Memory B cell (primary cell): ENCODE results near the gene ZNF189.
A peak's percentile ranks its signal among the peaks of the same experiment; 100 is the strongest.

Experiments used
- ATAC-seq: fragments of 150-1000 bp; cut with Tn5 transposase; 2 replicates; pipeline ENCODE4 v1.10.0; 2021; ENCODE audit warnings: low read depth, mild to moderate bottlenecking, moderate library complexity
- DNase-seq, 2 donors: peaks; one replicate each; pipeline ENCODE4 v3.0.0; 2022; ENCODE audit warnings: low spot score in 2 of 2
- H3K27ac Mint-ChIP-seq: one replicate; pipeline ENCODE4 v1.8.0; 2022; ENCODE audit warnings: mild to moderate bottlenecking, moderate library complexity, mixed read lengths
- H3K27me3 Mint-ChIP-seq: one replicate; pipeline ENCODE4 v1.8.0; 2022; ENCODE audit warnings: mixed read lengths
- H3K36me3 Mint-ChIP-seq: one replicate; pipeline ENCODE4 v1.8.0; 2022; ENCODE audit warnings: mild to moderate bottlenecking, mixed read lengths
- H3K4me1 Mint-ChIP-seq: one replicate; pipeline ENCODE4 v1.8.0; 2022; ENCODE audit warnings: mixed read lengths
- H3K4me3 Mint-ChIP-seq: one replicate; pipeline ENCODE4 v1.8.0; 2022; ENCODE audit warnings: mild to moderate bottlenecking, moderate library complexity, mixed read lengths
- H3K9me3 Mint-ChIP-seq: one replicate; pipeline ENCODE4 v1.8.0; 2022; ENCODE audit warnings: mixed read lengths

ZNF189 gene

DNA sequence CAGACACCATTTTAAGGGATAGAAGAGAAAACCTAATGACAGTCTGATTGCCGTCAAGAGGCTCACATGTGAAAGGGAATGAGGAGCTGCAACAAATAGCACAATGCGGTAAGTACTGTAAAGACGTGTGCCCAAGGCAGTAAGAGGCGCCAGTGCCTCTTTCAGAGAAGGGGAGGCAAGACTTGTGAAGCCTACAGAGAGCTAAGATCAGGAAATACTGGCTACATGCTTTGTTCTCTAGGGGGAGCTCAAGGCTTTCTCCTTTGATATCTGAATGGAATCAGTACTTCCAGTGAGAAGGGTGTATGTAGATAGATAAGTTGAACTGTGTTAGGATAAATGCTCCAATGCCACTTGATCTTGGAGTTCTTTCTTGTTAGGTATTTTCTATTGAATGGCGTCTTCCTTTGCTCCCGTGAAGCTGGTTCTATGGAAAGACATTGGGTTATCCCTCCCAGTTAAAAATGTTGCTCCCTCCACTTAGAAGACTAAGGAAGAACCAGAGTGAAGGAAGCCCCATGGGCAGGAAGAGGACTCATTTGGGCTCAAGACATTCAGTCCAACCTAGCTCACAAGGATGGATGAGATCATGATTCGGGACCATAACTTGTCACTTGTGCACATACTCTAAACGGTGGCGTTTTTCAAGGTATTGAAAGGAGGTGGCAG is 60.4 kb downstream of the ZNF189 start:
- H3K4me3 Mint-ChIP-seq: no peak overlapping the region
- H3K36me3 Mint-ChIP-seq: no peaks in the 10 kb centered on the region
- H3K27ac Mint-ChIP-seq: no peak overlapping the region
- ATAC-seq (peak; percentile 76), DNase-seq (peak in 1 of 2 donors; percentile 14)
- no peaks in the 10 kb centered on the region for H3K4me1 Mint-ChIP-seq
- H3K27me3 Mint-ChIP-seq: peaks cover 9% of the 10 kb centered on the region
- no peaks in the 10 kb centered on the region for H3K9me3 Mint-ChIP-seq
